Right lobe of liver (tissue), 6 donors: ENCODE measurements around the gene HOXA11. TPM values are rescaled to one million over a fixed set of nuclear protein-coding genes. Genes with fewer than 3 reads are reported as not detected.

Experiments
- ATAC-seq, 4 donors: fragments of 200-7000 bp; cut with Tn5 transposase; one replicate each; pipeline ENCODE4 v1.9.1; 2020; ENCODE audit warnings: mild to moderate bottlenecking in 4 of 4, moderate library complexity in 4 of 4
- DNase-seq, 3 donors: peaks; one replicate each; pipeline ENCODE4 v3.0.0-alpha.2; 2020
- H3K27ac ChIP-seq, 3 donors: fragments of 200-600 bp; one replicate each; pipeline ENCODE4 v1.8.0; 2022
- H3K27me3 ChIP-seq, 2 donors: fragments of 200-600 bp; one replicate each; pipeline ENCODE4 v1.8.0; 2022
- H3K36me3 ChIP-seq, 4 donors: fragments of 200-600 bp; sonication (generic) in 1 of 4; one replicate each; pipeline versions ENCODE4 v1.5.1 to v1.8.0; 2017 to 2022; ENCODE audit warnings: control low read depth in 1 of 4
- H3K4me1 ChIP-seq, 4 donors: fragments of 200-600 bp; sonication (generic) in 1 of 4; one replicate each; pipeline versions ENCODE4 v1.5.1 to v1.8.0; 2017 to 2022; ENCODE audit warnings: control low read depth in 1 of 4
- H3K4me3 ChIP-seq, 3 donors: fragments of 200-600 bp; one replicate each; pipeline ENCODE4 v1.8.0; 2022
- H3K9me3 ChIP-seq, 4 donors: fragments of 200-600 bp; sonication (generic) in 1 of 4; one replicate each; pipeline versions ENCODE4 v1.5.1 to v1.8.0; 2017 to 2022; ENCODE audit warnings: control low read depth in 1 of 4
- CTCF ChIP-seq, 4 donors: fragments of 200-600 bp in 3 of 4; fragments of 450-650 bp in 1 of 4; IDR thresholded peaks; one replicate each; pipeline versions ENCODE4 v1.5.1 to v1.8.0; 2016 to 2022; ENCODE audit warnings: antibody characterized with exemption in 4 of 4, mild to moderate bottlenecking in 2 of 4
- POLR2A ChIP-seq: fragments of 450-650 bp; IDR thresholded peaks from one replicate; pipeline ENCODE4 v1.6.1; 2017; ENCODE audit warnings: antibody characterized with exemption, mild to moderate bottlenecking
- WGBS: methylation state at CpG from one replicate; pipeline ENCODE4 v1.1.6; 2018; ENCODE audit warnings: low coverage, low lambda C conversion rate; ENCODE audit not compliant: insufficient coverage; ENCODE audit errors: missing lambda C conversion rate; 5-methylcytosine and 5-hydroxymethylcytosine counted together
- intact Hi-C, 2 donors: fragments of 100-400 bp; cut with DNase I; formaldehyde crosslinking; loops; one replicate each; pipeline versions ENCODE4 v1.11.2 to v1.14.1; 2022
- total RNA-seq, 6 experiments: library from RNA; depleted of rRNA in 2 of 6; stranded (reverse); fragments of >200 nt in 2 of 6; fragmentation: NEBNext Ultra II Directional in 3 of 6; extraction: Animal tissue kit (Norgen Biotek cat#: 25700) in 3 of 6; gene quantifications; one replicate each; pipeline versions ENCODE4 v1.1.0 to v1.2.4, GENCODE V29; 2016 to 2023
- donor health status: DM: no; HTN: yes; CAD: no.
- donor health status: DM: no; HTN: no; CAD: no.
- donor health status: DM: no; HTN: no; CAD: no.
- donor health status: DM: no; HTN: yes; CAD: no.
- donor health status: DM: no; HTN: yes; CAD: no.

The HOXA11 gene
- total RNA-seq, 6 experiments from 2014 or later = not detected

GRCh38 chr7:27215356-27215755, 30.3 kb upstream of the HOXA11 start:
- Histone ChIP-seq H3K27ac (no peak overlapping the region), H3K4me3 (no peak overlapping the region), H3K9me3 (no peaks in the 10 kb centered on the region), H3K36me3 (no peaks in the 10 kb centered on the region), H3K4me1 (peaks cover 0 to 10% (median 3%) of the 10 kb centered on the region in 4 donors), H3K27me3 (peaks cover 0 to 9% of the 10 kb centered on the region in 2 donors)
- DNase-seq (no peak), ATAC-seq (no peak)
- 75% methylated on average over 2 of the region's 2 CpGs for WGBS
- TF ChIP-seq POLR2A (no peak), CTCF (IDR thresholded peaks at IDR 0.05) (no peak)
- intact Hi-C loops = no loop called here

- no peak for TF ChIP-seq CTCF (IDR thresholded peaks at IDR 0.05)
- TF ChIP-seq POLR2A = no peak
- DNase-seq (no peak), ATAC-seq (no peak)
- H3K4me3 ChIP-seq = no peak overlapping the region
- peaks cover 0 to 9% of the 10 kb centered on the region in 2 donors for H3K27me3 ChIP-seq
- intact Hi-C loops = no loop called here
- no peaks in the 10 kb centered on the region for H3K36me3 ChIP-seq
- 58% methylated on average over 3 of the region's 8 CpGs for WGBS
- H3K4me1 ChIP-seq = peaks cover 0 to 10% (median 3%) of the 10 kb centered on the region in 4 donors
- H3K9me3 ChIP-seq = no peaks in the 10 kb centered on the region
- no peak overlapping the region for H3K27ac ChIP-seq
Observed at GRCh38 chr7:27214239-27214950, 29.4 kb upstream of the HOXA11 start.

GRCh38 chr7:27213433-27214238, 28.6 kb upstream of the HOXA11 start:
- intact Hi-C loops = no loop called here
- peaks cover 0 to 10% (median 3%) of the 10 kb centered on the region in 4 donors for H3K4me1 ChIP-seq
- H3K36me3 ChIP-seq = no peaks in the 10 kb centered on the region
- no peak overlapping the region for H3K4me3 ChIP-seq
- no peak for ATAC-seq
- no peak for DNase-seq
- TF ChIP-seq CTCF (IDR thresholded peaks at IDR 0.05) (no peak), POLR2A (no peak)
- H3K27me3 ChIP-seq = peaks cover 0 to 9% of the 10 kb centered on the region in 2 donors
- no peak overlapping the region for H3K27ac ChIP-seq
- WGBS = 65% methylated on average over 5 of the region's 50 CpGs
- H3K9me3 ChIP-seq = no peaks in the 10 kb centered on the region

- Histone ChIP-seq H3K27me3 (peaks cover 0 to 13% of the 10 kb centered on the region in 2 donors), H3K4me3 (no peak overlapping the region), H3K36me3 (no peaks in the 10 kb centered on the region), H3K27ac (no peak overlapping the region), H3K9me3 (no peaks in the 10 kb centered on the region), H3K4me1 (peaks cover 0 to 10% (median 3%) of the 10 kb centered on the region in 4 donors)
- no peak for ATAC-seq
- no peak for TF ChIP-seq CTCF (IDR thresholded peaks at IDR 0.05)
- no peak for TF ChIP-seq POLR2A
- 16% methylated on average over 41 of the region's 52 CpGs for WGBS
- intact Hi-C loops = no loop called here
- DNase-seq = no peak
Observed at GRCh38 chr7:27212497-27213432, 27.7 kb upstream of the HOXA11 start.
